Activated T-cell treated with anti-CD3 and anti-CD28 coated beads for 24 hours (primary cell): ENCODE results near the gene VIM.

Experiments
- DNase-seq: peaks from one replicate; pipeline ENCODE4 v3.0.0-alpha.2; 2020; ENCODE audit warnings: low read depth

Gene VIM

GRCh38 chr10:17210361-17210760 is 17.7 kb upstream of the VIM start:
- no peak for DNase-seq

GRCh38 chr10:17212802-17213221 is 15.2 kb upstream of the VIM start:
- DNase-seq = no peak

GRCh38 chr10:17213646-17214349 is 14.2 kb upstream of the VIM start:
- DNase-seq = no peak

GRCh38 chr10:17214526-17214925 is 13.5 kb upstream of the VIM start:
- DNase-seq = no peak

GRCh38 chr10:17214971-17215781 is 12.9 kb upstream of the VIM start:
- DNase-seq = no peak

GRCh38 chr10:17215782-17216122 is 12.3 kb upstream of the VIM start:
- DNase-seq = no peak

- DNase-seq = no peak
These were observed 11.7 kb upstream of the VIM start for GRCh38 chr10:17216217-17216900.

- no peak for DNase-seq
These were observed 11.1 kb upstream of the VIM start for GRCh38 chr10:17216901-17217395.

GRCh38 chr10:17217631-17218232 is 10.3 kb upstream of the VIM start:
- DNase-seq = no peak

- no peak for DNase-seq
These were observed 9.0 kb upstream of the VIM start for GRCh38 chr10:17219024-17219423.

GRCh38 chr10:17220652-17221100 is 7.4 kb upstream of the VIM start:
- DNase-seq = no peak

- no peak for DNase-seq
These were observed 5.7 kb upstream of the VIM start for GRCh38 chr10:17222329-17222728.

- DNase-seq = no peak
These were observed 2.2 kb upstream of the VIM start for GRCh38 chr10:17225808-17226207.

GRCh38 chr10:17226891-17227303 is 1.1 kb upstream of the VIM start:
- no peak for DNase-seq

- DNase-seq = no peak
These were observed 512 bp upstream of the VIM start for GRCh38 chr10:17227367-17228090.

GRCh38 chr10:17229016-17229716 is 1.1 kb downstream of the VIM start:
- DNase-seq = peak; percentile 32

- DNase-seq = no peak
These were observed 1.6 kb downstream of the VIM start for GRCh38 chr10:17229717-17229966.

- peak; percentile 80 for DNase-seq
These were observed 2.1 kb downstream of the VIM start for GRCh38 chr10:17229967-17230682.

- no peak for DNase-seq
These were observed 3.7 kb downstream of the VIM start for GRCh38 chr10:17231788-17232187.

- DNase-seq = no peak
These were observed 4.4 kb downstream of the VIM start for GRCh38 chr10:17232276-17232960.
